ES-I3 (cell line): Measurements from ENCODE around the gene MKKS.

Experiments used
- H3K36me3 ChIP-seq: 2 replicates; pipeline ENCODE4 v1.6.1; 2013; ENCODE audit warnings: mild to moderate bottlenecking, low read length, control low read depth, moderate library complexity; ENCODE audit not compliant: insufficient read depth
- H3K4me1 ChIP-seq: 2 replicates; pipeline ENCODE4 v1.6.1; 2013; ENCODE audit warnings: mild to moderate bottlenecking, control low read depth, low read length; ENCODE audit not compliant: insufficient read depth
- H3K9ac ChIP-seq: 2 replicates; pipeline ENCODE4 v1.6.1; 2013; ENCODE audit warnings: low read depth, mild to moderate bottlenecking, low read length, moderate library complexity
- H3K9me3 ChIP-seq: 2 replicates; pipeline ENCODE4 v1.6.1; 2013; ENCODE audit warnings: mild to moderate bottlenecking, low read length, moderate library complexity; ENCODE audit not compliant: control insufficient read depth, insufficient read depth

The MKKS gene

DNA sequence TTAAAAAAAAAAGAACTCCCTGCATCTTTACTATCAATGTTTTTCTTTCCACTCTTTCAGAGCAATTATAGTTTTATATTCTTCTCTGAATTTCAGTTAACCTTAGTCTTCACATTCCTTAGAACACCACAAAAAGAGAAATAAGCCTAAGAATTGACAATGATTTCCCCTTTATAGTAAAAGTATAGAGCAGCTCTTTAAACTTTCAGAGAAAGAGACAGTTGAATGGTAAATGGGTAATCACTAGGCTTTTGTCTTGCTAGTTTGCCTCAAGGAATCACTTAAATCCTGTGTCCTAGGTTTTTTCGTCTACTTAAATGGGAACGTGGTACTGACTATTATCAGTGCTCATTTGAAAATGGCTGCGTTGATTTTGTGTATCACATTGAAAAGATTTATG is 32.8 kb upstream of the MKKS start:
- Histone ChIP-seq H3K9ac (no peak overlapping the region), H3K4me1 (peaks cover 44% of the 10 kb centered on the region), H3K36me3 (no peaks in the 10 kb centered on the region; the same call in 1 of the 2 replicates), H3K9me3 (peaks cover 5% of the 10 kb centered on the region; the same call in 1 of the 2 replicates)

DNA sequence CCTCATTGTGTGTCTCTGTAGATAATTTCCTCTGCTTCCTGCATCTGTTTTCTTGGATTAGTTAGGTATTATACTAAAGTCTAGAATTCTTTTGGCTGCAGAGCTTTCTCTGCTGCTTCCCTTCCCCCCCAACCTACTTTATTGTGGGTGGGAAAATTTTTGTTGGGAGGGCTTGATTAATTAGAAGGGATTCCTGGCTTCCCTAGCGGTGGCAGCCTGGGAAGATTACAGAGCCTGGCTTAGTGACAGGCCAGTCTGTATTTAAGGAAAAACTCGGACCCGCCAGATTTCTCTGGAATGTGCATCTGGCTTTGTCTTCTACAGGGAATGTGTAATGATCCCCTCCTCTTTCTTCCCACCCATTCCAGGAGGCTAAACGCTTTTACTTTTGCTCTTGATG is 32.3 kb upstream of the MKKS start:
- H3K9me3 ChIP-seq, result peaks cover 5% of the 10 kb centered on the region; the same call in 1 of the 2 replicates
- H3K4me1 ChIP-seq, result peaks cover 44% of the 10 kb centered on the region
- H3K36me3 ChIP-seq, result no peaks in the 10 kb centered on the region; the same call in 1 of the 2 replicates
- H3K9ac ChIP-seq, result no peak overlapping the region

DNA sequence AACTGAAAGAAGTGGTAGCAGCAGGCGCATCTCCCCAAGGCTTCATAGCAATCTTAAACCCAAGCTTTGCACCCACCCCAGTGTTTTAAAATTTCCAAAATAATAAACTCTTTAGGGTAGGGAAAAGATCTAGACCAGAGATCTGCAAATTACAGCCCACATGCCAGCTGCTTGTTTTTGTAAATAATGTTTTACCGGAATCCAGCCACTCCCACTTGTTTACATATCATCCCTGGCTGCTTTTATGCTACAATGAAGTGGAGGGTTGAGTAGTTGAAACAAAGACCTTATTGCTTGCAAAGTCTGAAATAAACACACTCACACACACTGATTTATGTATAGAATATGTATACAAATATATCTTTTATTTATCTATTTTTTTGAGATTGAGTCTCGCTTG is 31.1 kb upstream of the MKKS start:
- no peaks in the 10 kb centered on the region; the same call in 1 of the 2 replicates for H3K36me3 ChIP-seq
- peak overlapping the region; percentile 12; the same call in 1 of the 2 replicates for H3K9ac ChIP-seq
- peaks cover 5% of the 10 kb centered on the region; the same call in 1 of the 2 replicates for H3K9me3 ChIP-seq
- H3K4me1 ChIP-seq, result peaks cover 42% of the 10 kb centered on the region

DNA sequence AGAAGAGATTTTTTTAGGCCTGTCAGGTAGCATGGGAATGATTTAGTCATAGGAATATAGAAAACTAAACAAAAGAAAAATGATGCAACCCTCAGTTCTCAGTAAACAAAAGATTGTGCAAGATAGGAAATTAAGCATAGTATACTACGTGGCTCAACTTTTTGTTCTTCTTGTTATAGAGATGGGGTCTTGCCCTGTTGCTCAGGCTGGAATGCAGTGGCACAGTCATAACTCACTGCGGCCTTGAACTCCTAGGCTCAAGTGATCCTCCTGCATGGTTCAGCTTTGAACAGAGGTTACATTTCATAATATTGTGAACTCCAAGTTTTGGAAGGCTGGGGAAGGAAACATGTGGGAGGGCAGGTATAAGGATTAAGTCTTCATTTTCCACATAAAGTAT is 29.6 kb upstream of the MKKS start:
- Histone ChIP-seq H3K9ac (no peak overlapping the region), H3K9me3 (peaks cover 5% of the 10 kb centered on the region; the same call in 1 of the 2 replicates), H3K4me1 (peaks cover 34% of the 10 kb centered on the region), H3K36me3 (no peaks in the 10 kb centered on the region)

DNA sequence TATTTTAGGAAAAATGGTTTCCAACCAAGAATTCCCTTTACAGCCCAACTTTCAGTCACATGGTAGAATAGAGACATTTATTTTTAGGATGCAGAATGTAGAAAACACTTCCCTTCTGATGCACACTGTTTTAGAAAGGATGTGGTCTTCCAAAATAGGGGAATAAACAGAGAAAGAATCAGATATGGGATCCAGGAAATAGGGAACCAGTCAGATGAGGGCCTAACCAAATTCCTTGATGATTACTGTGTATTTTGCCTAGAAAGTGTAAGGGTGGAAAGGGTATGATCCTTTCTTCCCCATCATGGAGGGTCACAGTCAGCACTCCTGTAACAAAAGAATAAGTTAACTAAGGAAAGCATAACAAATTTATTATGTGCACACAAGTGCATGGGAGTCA is 28.5 kb upstream of the MKKS start:
- H3K36me3 ChIP-seq, result no peaks in the 10 kb centered on the region
- peaks cover 23% of the 10 kb centered on the region for H3K4me1 ChIP-seq
- H3K9ac ChIP-seq, result no peak overlapping the region
- H3K9me3 ChIP-seq, result peaks cover 5% of the 10 kb centered on the region; the same call in 1 of the 2 replicates

DNA sequence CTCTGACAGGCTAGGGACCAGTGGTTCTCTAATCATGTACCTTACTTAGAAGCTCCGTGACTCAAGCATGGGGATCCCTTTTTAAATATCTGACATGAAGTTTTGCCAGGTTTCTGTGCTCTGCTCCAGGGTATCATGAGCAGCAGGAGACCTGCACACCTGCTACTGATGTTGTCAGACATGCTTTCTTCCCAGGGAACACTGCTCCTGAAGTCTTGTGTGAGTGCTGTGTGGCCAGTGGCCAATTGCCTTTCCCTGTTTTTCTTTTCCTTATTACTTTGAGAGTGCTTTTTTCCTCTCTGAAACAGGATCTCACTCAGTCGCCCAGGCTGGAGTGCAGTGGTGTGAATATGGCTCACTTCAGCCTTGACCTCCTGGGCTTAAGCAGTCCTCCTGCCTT is 27.5 kb upstream of the MKKS start:
- Histone ChIP-seq H3K4me1 (peaks cover 18% of the 10 kb centered on the region), H3K36me3 (no peaks in the 10 kb centered on the region)

DNA sequence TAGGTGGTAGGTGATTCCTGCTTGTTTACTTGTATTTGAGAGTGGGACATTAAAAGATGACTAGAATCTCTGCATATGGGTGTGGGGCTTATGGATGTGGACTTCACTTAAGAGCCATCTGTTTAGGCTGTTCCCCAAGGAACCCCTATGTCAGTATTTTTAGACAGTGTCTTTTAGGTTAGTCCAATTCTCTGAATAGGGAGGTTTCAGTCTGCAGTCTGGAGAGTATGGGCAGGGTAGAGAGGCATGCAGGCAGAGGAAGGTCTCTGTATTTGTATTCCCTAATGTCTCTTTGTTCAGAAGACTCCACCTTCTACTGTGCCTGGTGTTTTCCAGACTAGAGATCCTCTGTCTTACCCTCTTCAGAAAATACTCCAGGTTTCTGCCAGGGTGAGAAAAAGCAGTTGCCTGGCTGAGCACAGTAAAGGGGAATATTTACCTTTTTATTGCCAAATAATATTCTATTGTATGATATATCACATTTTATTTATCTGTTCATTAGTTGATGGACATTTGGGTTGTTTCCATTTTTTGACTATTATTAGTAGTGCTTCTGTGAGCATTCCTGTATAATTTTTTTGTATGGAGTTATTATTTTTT is 20.2 kb upstream of the MKKS start:
- H3K9me3 ChIP-seq, result peaks cover 3% of the 10 kb centered on the region; the same call in 1 of the 2 replicates
- H3K9ac ChIP-seq, result no peak overlapping the region
- no peaks in the 10 kb centered on the region; the same call in 1 of the 2 replicates for H3K4me1 ChIP-seq
- no peaks in the 10 kb centered on the region for H3K36me3 ChIP-seq

More for the DNA sequence above, 27.5 kb upstream of the MKKS start:
- H3K9me3 ChIP-seq, result peaks cover 7% of the 10 kb centered on the region; the same call in 1 of the 2 replicates
- H3K9ac ChIP-seq, result no peak overlapping the region

DNA sequence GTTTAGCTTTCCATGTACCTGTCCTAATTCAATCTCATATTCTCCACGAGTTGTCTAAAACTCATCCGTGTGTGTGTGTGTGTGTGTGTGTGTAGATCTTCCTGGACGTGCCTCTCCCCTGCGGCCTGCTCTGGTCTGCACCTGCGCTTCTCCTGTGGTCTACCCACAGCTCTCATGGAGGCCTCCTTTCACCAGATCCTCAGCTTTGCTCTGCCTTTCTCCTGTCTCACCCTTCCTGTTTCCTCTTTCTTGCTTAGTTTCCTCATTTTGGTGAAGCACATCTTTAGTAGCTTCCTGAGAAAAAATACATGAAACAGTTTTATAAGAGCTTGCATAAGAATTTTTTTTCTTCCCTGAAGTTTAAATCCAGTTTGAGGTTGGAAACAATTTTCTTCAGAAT is 19.2 kb upstream of the MKKS start:
- Histone ChIP-seq H3K36me3 (no peaks in the 10 kb centered on the region), H3K4me1 (peaks cover 8% of the 10 kb centered on the region), H3K9me3 (peaks cover 3% of the 10 kb centered on the region; the same call in 1 of the 2 replicates), H3K9ac (no peak overlapping the region)

DNA sequence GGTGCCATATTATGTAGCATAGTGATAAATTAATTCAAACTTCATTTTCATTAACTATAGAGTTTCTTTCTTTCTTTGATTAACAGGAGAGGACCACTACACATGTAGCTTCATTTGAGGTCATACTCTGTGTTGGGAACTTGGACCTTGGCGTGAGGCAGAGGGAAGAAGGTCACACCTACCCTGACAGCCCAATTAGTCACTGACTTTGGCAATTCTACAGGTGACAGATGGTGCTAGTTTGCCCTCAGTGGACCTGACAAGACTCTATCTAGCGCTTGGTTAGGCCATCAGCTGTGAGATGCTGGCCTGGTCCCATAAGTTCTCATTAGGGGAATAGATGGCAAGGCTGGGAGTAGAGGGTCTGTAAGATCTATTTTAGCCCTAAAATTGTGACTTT is 15.2 kb upstream of the MKKS start:
- peaks cover 10% of the 10 kb centered on the region for H3K4me1 ChIP-seq
- H3K9ac ChIP-seq, result no peak overlapping the region
- no peaks in the 10 kb centered on the region for H3K36me3 ChIP-seq
- H3K9me3 ChIP-seq, result no peaks in the 10 kb centered on the region

DNA sequence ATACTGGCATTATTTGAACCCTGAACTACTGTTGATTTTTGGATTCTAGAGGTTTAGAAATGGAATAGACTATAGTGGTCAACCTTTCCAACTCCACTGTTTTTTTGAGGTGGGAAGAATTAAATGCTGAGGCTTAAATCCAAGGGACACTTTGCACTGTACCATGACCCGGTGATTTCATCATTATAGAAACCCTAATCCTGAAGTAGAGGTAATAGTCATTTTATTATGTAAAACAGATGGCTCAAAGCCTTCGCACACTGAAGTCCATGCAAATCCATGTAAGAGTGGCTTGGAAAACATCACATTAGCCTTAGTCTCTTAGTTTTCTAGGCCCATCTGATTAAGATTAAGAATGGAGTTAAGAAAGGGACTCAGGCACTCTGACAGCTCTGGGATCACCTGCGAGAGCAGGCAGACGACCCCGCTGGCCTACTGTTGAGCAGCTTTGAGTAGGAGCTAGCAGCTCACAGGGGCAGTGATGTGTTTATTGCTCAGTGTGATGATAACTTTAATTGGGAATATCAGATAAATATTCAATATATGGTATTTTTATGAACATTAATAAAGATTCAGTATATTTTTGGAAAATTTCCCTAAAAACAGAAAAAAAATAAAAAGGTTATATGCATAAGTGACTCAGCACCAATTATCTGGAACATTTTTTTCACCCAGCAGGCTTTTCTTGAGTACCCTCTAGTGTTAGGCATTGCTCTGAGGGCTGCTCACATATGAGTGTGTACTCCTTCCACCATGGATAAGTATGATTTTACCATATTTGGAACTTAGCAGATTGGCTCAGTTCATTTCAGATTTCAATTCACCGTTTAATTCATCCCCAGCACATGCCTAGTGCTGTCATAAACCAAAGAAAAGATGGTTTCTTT is 14.5 kb upstream of the MKKS start:
- Histone ChIP-seq H3K9me3 (no peaks in the 10 kb centered on the region), H3K4me1 (peaks cover 10% of the 10 kb centered on the region), H3K9ac (no peak overlapping the region), H3K36me3 (no peaks in the 10 kb centered on the region)

DNA sequence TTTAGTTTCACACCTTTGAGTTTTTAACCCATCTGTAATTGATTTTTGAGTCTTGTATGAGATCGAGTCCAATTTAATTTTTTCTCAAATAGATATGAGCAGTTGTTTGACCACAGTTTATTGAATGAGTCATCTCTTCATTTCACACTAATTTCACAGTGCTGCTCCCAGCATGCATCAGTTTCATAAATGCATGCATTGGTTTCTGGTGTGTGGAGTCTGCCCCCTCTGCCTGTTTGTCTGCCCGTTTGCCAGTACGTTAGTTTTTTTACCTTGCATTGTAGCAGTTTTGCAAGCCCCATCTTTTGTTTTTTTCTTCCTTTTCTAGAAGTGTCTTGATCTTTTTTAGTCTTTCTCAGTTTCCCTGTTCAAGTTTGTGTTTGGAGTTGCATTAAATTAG is 13.0 kb upstream of the MKKS start:
- H3K9me3 ChIP-seq, result no peaks in the 10 kb centered on the region
- H3K9ac ChIP-seq, result no peak overlapping the region
- H3K36me3 ChIP-seq, result no peaks in the 10 kb centered on the region
- peaks cover 10% of the 10 kb centered on the region for H3K4me1 ChIP-seq

DNA sequence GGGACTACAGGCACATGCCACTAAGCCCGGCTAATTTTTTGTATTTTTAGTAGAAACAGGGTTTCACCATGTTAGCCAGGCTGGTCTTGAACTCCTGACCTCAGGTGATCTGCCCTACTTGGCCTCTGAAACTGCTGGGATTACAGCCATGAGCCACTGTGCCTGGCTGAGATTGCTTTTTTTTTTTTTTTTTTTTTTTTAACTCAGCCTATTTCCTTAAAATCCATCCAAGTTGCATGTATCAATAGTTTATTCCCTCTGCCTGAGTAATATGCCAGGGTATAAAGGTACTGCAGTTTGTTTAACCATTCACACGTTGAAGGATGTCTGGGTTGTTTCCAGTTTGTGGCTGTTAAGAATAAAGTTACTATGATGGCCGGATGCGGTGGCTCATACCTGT is 11.7 kb upstream of the MKKS start:
- Histone ChIP-seq H3K9me3 (no peaks in the 10 kb centered on the region), H3K9ac (no peak overlapping the region), H3K4me1 (peaks cover 10% of the 10 kb centered on the region), H3K36me3 (no peaks in the 10 kb centered on the region)

DNA sequence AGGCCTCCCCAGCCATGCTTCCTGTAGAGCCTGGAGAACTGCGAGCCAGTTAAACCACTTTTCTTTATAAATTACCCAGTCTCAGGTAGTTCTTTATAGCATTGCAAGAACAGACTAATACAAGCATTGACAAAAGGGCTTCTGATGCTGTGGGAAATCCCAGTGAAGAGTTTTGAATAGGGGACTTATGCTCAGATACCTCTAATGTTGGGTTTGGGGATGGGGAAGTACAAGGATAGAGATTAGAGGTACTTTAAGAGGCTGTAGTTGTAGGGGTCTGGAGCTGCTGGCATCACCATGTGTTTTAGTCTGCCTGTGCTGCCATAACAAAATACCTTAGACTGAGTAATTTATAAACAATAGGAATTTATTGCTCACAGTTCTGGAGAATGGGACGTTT is 9.9 kb upstream of the MKKS start:
- Histone ChIP-seq H3K36me3 (no peaks in the 10 kb centered on the region), H3K9ac (no peak overlapping the region), H3K9me3 (no peaks in the 10 kb centered on the region), H3K4me1 (peaks cover 9% of the 10 kb centered on the region)

DNA sequence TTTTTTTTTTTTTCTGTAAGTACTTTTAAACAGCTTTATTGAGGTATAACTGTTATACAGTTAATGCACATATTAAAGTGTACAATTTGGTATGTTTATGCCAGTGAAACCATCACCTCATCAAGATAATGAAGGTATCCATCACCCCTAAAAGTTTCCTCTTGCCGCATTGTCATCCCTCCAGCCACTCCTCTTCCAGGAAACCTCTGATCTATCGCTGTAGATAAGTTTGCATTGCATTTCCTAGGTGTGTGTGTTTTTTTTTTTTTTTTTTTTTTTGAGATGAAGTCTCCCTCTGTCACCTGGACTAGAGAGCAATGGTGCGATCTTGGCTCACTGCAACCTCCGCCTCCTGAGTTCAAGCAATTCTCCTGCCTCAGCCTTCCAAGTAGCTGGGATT is 4.2 kb upstream of the MKKS start:
- Histone ChIP-seq H3K4me1 (no peaks in the 10 kb centered on the region), H3K9me3 (no peaks in the 10 kb centered on the region), H3K36me3 (no peaks in the 10 kb centered on the region), H3K9ac (no peak overlapping the region)
